HG02884 (cell line): ENCODE data around the gene CTDSPL.

Experiments used
- ATAC-seq: cut with Tn5 transposase; IDR thresholded peaks from one replicate; pipeline ENCODE4 v1.9.1; 2021; ENCODE audit warnings: mild to moderate bottlenecking, moderate library complexity; ENCODE audit not compliant: unreplicated experiment

CTDSPL gene

GRCh38 chr3:38015485-38015884 is 153.8 kb downstream of the CTDSPL start:
- ATAC-seq = no peak

- no peak for ATAC-seq
Observed at GRCh38 chr3:38015984-38016383, 154.3 kb downstream of the CTDSPL start.

- no peak for ATAC-seq
Observed at GRCh38 chr3:38016410-38016809, 154.7 kb downstream of the CTDSPL start.

- no peak for ATAC-seq
Observed at GRCh38 chr3:38016847-38017444, 155.3 kb downstream of the CTDSPL start.

- ATAC-seq = no peak
Observed at GRCh38 chr3:38017445-38018295, 156.0 kb downstream of the CTDSPL start.

GRCh38 chr3:38018296-38019266 is 156.9 kb downstream of the CTDSPL start:
- no peak for ATAC-seq

- no peak for ATAC-seq
Observed at GRCh38 chr3:38019658-38020341, 158.1 kb downstream of the CTDSPL start.

- no peak for ATAC-seq
Observed at GRCh38 chr3:38020342-38020726, 158.7 kb downstream of the CTDSPL start.

GRCh38 chr3:38021196-38021595 is 159.5 kb downstream of the CTDSPL start:
- ATAC-seq = no peak

GRCh38 chr3:38022301-38022700 is 160.6 kb downstream of the CTDSPL start:
- no peak for ATAC-seq

- ATAC-seq = no peak
Observed at GRCh38 chr3:38022896-38023709, 161.4 kb downstream of the CTDSPL start.

- no peak for ATAC-seq
Observed at GRCh38 chr3:38026856-38027255, 165.2 kb downstream of the CTDSPL start.

GRCh38 chr3:38027466-38028465 is 166.1 kb downstream of the CTDSPL start:
- ATAC-seq = no peak

GRCh38 chr3:38028621-38029361 is 167.1 kb downstream of the CTDSPL start:
- no peak for ATAC-seq

- no peak for ATAC-seq
Observed at GRCh38 chr3:38029400-38030125, 167.9 kb downstream of the CTDSPL start, which contains the start of gene PLCD1. TSS of gene PLCD1 (minus strand) at chr3:38029642. CDS start at chr3:38029539, 103 bp downstream.

GRCh38 chr3:38030126-38031021 is 168.7 kb downstream of the CTDSPL start:
- no peak for ATAC-seq
